ENCODE measurements around the gene WSCD1.

The WSCD1 gene

DNA sequence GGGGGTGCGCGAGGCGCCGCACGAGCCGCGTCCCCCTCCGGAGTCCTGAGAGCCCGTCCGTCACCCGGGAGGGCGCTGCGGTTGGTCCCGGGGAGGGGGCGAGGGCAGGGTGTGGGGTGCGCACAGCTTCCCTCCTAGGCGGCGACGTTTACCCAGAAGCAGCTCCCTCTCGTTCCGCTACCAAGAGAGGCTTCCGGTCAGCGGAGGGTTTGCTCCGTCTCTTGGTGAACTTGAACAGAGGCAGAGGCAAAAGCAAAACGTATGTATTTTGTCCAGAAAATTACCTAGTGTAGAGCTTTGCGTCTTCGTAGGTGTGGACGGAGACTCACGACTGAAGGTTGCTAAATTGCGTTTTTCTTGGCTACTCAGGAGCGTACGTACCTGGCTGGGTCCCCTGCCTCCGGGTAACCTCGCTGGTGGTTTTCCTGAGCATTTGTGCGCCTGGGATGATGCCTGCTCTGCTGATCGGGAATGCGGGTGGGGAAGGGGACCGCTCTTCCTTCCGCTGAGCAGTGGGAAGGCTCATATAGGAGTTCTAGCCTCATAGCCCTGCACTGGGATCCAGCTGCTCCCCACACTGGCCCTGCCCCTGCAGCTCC is 833 bp downstream of the WSCD1 start:
- H3K4me3 Mint-ChIP-seq: peak overlapping the region; percentile 78

DNA sequence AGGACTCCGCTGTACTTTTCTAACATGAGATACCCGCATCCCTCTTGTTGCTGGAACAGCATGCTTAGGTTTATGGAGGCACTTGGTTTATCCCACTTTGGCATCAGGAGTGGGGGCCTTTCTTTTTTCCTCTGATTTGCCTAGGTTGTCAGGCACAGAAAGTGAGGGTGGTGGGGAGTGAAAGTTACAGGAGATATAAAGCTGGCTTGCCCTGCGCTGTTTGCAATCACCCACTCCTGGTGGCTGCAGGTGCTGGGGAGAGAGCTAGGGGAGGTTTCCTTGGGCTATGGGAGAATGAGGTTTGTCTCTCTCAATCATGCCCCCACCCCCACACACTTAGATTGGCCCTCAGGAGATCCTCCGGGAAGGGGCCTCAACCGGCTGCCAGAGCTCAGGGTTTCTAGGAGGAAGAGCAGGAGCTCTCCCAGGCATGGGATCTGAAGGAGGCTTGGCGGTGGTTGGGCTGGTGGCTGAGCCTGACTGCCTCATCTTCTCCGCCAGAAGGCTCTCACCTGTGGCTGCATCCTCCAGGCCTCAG is 1.4 kb downstream of the WSCD1 start:
- no peaks in the 10 kb centered on the region for H3K9me3 Mint-ChIP-seq
- H3K4me3 Mint-ChIP-seq: peak overlapping the region; percentile 78
- H3K27me3 Mint-ChIP-seq (ENCODE audit: low read depth, poor library complexity): peaks cover 76% of the 10 kb centered on the region
- no peaks in the 10 kb centered on the region for H3K36me3 Mint-ChIP-seq (ENCODE audit: low read depth)
- no peak for DNase-seq
- H3K4me1 Mint-ChIP-seq: peaks cover 35% of the 10 kb centered on the region
- TF ChIP-seq, protein P1, sequence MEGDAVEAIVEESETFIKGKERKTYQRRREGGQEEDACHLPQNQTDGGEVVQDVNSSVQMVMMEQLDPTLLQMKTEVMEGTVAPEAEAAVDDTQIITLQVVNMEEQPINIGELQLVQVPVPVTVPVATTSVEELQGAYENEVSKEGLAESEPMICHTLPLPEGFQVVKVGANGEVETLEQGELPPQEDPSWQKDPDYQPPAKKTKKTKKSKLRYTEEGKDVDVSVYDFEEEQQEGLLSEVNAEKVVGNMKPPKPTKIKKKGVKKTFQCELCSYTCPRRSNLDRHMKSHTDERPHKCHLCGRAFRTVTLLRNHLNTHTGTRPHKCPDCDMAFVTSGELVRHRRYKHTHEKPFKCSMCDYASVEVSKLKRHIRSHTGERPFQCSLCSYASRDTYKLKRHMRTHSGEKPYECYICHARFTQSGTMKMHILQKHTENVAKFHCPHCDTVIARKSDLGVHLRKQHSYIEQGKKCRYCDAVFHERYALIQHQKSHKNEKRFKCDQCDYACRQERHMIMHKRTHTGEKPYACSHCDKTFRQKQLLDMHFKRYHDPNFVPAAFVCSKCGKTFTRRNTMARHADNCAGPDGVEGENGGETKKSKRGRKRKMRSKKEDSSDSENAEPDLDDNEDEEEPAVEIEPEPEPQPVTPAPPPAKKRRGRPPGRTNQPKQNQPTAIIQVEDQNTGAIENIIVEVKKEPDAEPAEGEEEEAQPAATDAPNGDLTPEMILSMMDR (IDR thresholded peaks at IDR 0.05): no peak
- H3K27ac Mint-ChIP-seq: no peak overlapping the region

More for the DNA sequence above, 833 bp downstream of the WSCD1 start:
- Mint-ChIP-seq H3K27ac (no peak overlapping the region), H3K27me3 (ENCODE audit: low read depth, poor library complexity) (peaks cover 82% of the 10 kb centered on the region), H3K36me3 (ENCODE audit: low read depth) (no peaks in the 10 kb centered on the region), H3K9me3 (no peaks in the 10 kb centered on the region), H3K4me1 (peaks cover 29% of the 10 kb centered on the region)
- DNase-seq: peak; percentile 55
- TF ChIP-seq, protein P1 (IDR thresholded peaks at IDR 0.05): no peak

DNA sequence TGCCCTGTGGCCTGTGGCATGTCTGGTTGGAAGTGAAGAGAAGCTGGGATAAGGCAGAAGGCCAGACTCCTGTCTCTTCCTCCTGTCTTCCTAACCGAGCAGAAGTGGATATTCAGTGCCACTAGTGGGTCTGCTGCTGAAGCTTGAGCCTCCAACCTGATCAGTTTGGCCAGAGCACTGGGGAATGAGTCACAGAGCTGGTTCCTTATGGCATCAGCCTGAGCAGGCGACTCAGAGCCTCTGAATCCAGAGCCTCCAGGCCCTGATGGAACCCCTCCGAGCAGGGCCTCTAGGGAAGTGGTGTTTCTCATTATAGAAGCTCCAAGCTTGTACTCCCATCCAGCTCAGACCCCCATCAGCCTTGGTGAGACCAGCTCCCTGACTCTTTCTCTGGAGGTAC is 2.0 kb downstream of the WSCD1 start:
- H3K9me3 Mint-ChIP-seq: no peaks in the 10 kb centered on the region
- peaks cover 38% of the 10 kb centered on the region for H3K4me1 Mint-ChIP-seq
- no peaks in the 10 kb centered on the region for H3K36me3 Mint-ChIP-seq (ENCODE audit: low read depth)
- no peak for DNase-seq
- TF ChIP-seq, protein P1 (IDR thresholded peaks at IDR 0.05): no peak
- H3K4me3 Mint-ChIP-seq: peak overlapping the region; percentile 78
- peaks cover 70% of the 10 kb centered on the region for H3K27me3 Mint-ChIP-seq (ENCODE audit: low read depth, poor library complexity)
- no peak overlapping the region for H3K27ac Mint-ChIP-seq

DNA sequence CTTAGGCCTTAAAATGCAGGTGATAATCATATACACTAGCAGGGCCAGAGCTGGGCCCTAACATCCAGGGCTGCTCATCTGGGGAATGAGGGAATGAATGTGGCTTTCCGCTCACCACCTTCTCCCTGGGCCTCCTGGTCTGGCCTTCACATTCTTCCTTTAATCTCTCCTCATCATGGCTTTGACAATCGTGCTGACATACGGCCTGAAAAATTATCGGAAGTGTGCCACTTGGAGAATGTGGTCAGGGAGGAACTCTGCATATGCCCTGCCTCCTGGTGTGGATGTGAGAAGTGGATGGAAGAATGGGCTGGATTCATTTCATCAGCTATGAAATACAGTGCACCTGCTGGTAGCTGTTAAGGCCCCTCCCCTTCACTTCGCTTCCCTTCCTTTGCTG is 2.4 kb downstream of the WSCD1 start:
- DNase-seq: no peak
- Mint-ChIP-seq H3K27ac (no peak overlapping the region), H3K36me3 (ENCODE audit: low read depth) (no peaks in the 10 kb centered on the region), H3K4me1 (peaks cover 42% of the 10 kb centered on the region), H3K9me3 (no peaks in the 10 kb centered on the region), H3K4me3 (no peak overlapping the region), H3K27me3 (ENCODE audit: low read depth, poor library complexity) (peaks cover 66% of the 10 kb centered on the region)
- TF ChIP-seq, protein P1 (IDR thresholded peaks at IDR 0.05): no peak

DNA sequence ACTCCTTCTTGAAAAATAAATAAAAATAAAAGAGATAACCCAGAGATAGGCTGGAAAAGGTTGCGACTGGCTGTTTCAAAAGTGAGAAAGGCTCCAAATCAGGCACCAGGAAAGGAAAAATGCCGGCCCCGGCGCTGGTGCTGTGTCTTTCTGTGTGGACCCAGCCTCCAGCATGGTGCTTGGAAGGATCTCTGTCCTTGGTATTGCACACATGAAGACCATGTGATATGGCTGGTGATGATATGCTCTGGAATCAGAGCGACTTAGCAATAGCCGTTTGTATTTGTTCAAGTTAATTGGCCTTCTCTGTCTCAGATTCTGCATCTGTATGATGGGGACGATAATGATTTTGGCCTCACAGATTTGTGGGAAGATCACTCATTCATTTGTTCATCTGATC is 3.4 kb downstream of the WSCD1 start:
- Mint-ChIP-seq H3K4me3 (no peak overlapping the region), H3K4me1 (peaks cover 49% of the 10 kb centered on the region), H3K27ac (no peak overlapping the region), H3K27me3 (ENCODE audit: low read depth, poor library complexity) (peaks cover 63% of the 10 kb centered on the region), H3K36me3 (ENCODE audit: low read depth) (no peaks in the 10 kb centered on the region), H3K9me3 (no peaks in the 10 kb centered on the region)
- no peak for DNase-seq
- TF ChIP-seq, protein P1 (IDR thresholded peaks at IDR 0.05): no peak

DNA sequence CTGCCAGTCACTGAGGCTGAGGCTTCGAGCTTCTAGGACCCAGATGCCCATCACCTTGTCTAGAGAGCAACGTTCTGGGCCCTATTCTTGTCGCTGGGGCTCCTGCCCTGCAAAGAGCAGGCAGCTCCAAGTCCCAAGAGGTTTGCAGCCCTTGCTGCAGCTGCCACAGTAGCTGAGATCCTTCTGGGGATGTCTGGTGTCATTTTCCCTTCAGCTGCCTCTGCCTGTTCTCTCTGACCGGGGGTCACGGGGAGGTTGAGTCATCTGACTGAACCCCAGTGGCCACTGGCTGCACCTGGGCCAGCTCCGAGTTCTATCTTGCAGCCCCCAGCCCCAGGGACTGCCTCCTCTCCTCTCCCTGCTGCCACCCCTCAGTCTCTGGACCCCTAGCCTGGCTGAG is 4.9 kb downstream of the WSCD1 start:
- Mint-ChIP-seq H3K4me3 (no peak overlapping the region), H3K4me1 (peaks cover 38% of the 10 kb centered on the region), H3K9me3 (no peaks in the 10 kb centered on the region), H3K36me3 (ENCODE audit: low read depth) (no peaks in the 10 kb centered on the region), H3K27me3 (ENCODE audit: low read depth, poor library complexity) (peaks cover 48% of the 10 kb centered on the region), H3K27ac (no peak overlapping the region)
- DNase-seq: no peak
- TF ChIP-seq, protein P1 (IDR thresholded peaks at IDR 0.05): no peak

Data from nephron progenitor cell (in vitro differentiated cells).